Suppressor macrophage (primary cell): ENCODE data around the gene RPS6KB1.
"Not testable (repeated sequence)": the region's sequence is repeated elsewhere in the genome, so short reads cannot be mapped to it uniquely, and the experiment has no call there.

ENCODE experiments used
- DNase-seq, 4 experiments: peaks; one replicate each; pipeline ENCODE4 v3.0.0-alpha.2; 2020 to 2022

Gene RPS6KB1

GRCh38 chr17:59946433-59946832 is 53.5 kb downstream of the RPS6KB1 start:
- DNase-seq = not testable (repeated sequence)

DNA sequence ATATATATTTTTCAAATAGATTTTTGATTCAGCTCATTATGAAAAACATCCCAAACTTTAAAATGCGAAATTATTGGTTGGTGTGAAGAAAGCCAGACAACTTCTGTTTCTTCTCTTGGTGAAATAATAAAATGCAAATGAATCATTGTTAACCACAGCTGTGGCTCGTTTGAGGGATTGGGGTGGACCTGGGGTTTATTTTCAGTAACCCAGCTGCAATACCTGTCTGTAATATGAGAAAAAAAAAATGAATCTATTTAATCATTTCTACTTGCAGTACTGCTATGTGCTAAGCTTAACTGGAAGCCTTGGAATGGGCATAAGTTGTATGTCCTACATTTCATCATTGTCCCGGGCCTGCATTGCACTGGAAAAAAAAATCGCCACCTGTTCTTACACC is 54.4 kb downstream of the RPS6KB1 start:
- not testable (repeated sequence) for DNase-seq

DNA sequence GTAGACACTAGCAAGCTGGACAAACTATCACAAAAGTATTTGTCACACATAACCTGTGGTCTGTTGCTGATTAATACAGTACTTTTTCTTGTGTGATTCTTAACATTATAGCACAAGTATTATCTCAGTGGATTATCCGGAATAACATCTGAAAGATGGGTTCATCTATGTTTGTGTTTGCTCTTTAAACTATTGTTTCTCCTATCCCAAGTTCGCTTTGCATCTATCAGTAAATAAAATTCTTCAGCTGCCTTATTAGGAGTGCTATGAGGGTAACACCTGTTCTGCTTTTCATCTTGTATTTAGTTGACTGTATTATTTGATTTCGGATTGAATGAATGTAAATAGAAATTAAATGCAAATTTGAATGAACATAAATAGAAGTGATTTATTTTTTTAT is 57.1 kb downstream of the RPS6KB1 start:
- no peak for DNase-seq

- DNase-seq = no peak
Measured at GRCh38 chr17:59954856-59955255, 61.9 kb downstream of the RPS6KB1 start.

DNA sequence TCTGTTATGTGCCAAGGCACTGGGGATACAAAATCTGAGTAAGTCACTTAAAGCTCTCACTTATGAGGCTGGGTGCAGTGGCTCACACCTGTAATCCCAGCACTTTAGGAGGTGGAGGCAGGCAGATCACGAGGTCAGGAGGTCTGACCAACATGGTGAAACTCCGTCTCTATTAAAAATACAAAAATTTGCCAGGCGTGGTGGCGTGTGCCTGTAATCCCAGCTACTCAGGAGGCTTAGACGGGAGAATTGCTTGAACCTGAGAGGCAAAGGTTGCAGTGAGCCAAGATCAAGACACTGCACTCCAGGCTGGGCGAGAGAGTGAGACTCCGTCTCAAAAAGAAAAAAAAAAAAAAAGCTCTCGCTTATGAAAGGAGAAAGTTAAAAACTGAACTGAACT is 66.7 kb downstream of the RPS6KB1 start:
- peak in 1 of 4 experiments; percentile 2 for DNase-seq

GRCh38 chr17:59962739-59963318 is 69.9 kb downstream of the RPS6KB1 start:
- DNase-seq = peak in 1 of 4 experiments; percentile 2

- DNase-seq = peak; percentile 84 to 95 (median 88)
Measured at GRCh38 chr17:59963738-59964481, 71.0 kb downstream of the RPS6KB1 start.

GRCh38 chr17:59964482-59965328 is 71.8 kb downstream of the RPS6KB1 start, which contains the start of gene RNFT1:
RNFT1 (minus strand) TSS chr17:59964740; CDS start chr17:59964663, 77 bp downstream.
- DNase-seq = peak; percentile 97 to 100 (median 99)

GRCh38 chr17:59971771-59972170 is 78.8 kb downstream of the RPS6KB1 start:
- not testable (repeated sequence) for DNase-seq

DNA sequence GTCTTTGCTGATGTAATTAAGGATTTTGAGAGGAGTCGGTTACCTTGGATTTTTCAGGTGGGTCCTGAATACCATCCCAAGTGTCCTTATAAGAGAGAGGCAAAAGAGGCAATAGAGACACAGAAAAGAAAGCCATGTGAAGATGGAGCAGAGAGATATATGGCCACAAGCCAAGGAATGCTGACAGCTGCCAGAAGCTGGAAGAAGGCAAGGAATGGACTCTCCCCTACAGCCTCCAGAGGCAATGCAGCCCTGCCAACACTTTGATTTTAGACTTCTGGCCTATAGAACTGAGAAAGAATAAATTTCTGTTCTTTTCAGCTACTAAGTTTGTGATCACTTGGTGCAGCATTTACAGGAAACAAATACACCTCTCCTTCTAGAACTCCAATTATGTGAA is 79.9 kb downstream of the RPS6KB1 start:
- no peak for DNase-seq

DNA sequence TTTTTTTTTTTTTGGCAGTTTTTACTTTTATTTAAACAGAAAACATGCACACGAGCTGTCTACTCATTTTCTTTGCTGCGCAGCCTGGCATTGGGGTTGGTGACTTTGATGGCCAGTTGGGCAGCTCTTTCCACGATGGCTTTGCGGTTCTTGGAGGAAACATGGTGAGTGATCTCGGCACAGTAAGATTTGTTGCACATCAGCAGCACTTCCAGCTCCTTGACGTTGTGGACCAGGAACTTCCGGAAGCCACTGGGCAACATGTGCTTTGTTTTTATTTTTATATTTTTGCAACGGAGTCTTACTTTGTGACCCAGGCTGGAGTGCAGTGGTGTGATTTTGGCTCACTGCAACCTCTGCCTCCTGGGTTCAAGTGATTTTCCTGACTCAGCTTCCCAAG is 80.6 kb downstream of the RPS6KB1 start:
- DNase-seq = not testable (repeated sequence)

- not testable (repeated sequence) for DNase-seq
Measured at GRCh38 chr17:59975166-59975565, 82.2 kb downstream of the RPS6KB1 start.

DNA sequence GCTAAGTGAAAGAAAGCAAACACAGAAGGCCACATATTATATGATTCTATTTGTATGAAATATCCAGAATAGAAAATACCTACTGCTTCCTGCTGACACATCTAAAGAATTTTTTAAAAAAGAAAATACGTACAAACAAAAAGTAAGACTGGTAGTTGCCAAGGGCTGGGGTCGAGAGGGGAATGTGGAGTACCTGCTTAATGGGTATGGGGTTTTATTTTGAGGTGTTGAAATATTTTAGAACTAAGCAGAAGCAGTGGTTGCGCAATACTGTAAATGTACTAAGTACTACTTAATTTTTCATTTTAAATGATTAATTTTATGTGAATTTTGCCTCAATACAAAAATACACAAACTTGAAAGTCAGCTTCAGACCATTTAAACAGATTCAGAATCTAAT is 103.7 kb downstream of the RPS6KB1 start:
- DNase-seq = not testable (repeated sequence)
